ENCODE data around the gene EGFL6. TPM values are rescaled to one million over a fixed set of nuclear protein-coding genes. Genes with fewer than 3 reads are reported as not detected.
"Not testable (repeated sequence)": the region's sequence is repeated elsewhere in the genome, so short reads cannot be mapped to it uniquely, and the experiment has no call there.

Gene EGFL6
- total RNA-seq, 1 experiment from 2014 or later: not detected

GRCh38 chrX:13650318-13650717 lies 80.9 kb downstream of the EGFL6 start:
- no peak for DNase-seq (ENCODE audit: extremely low read depth, low read depth)

- DNase-seq (ENCODE audit: extremely low read depth, low read depth): no peak
Measured at GRCh38 chrX:13651150-13651549, 81.7 kb downstream of the EGFL6 start.

- no peak for DNase-seq (ENCODE audit: extremely low read depth, low read depth)
Measured at GRCh38 chrX:13652287-13652793, 82.9 kb downstream of the EGFL6 start.

GRCh38 chrX:13652850-13653693 lies 83.7 kb downstream of the EGFL6 start, which contains the start of gene TCEANC:
TSS of gene TCEANC (plus strand) at chrX:13653141. CDS start at chrX:13662509, 9,368 bp downstream.
- DNase-seq (ENCODE audit: extremely low read depth, low read depth): peak; percentile 96

- no peak for DNase-seq (ENCODE audit: extremely low read depth, low read depth)
Measured at GRCh38 chrX:13654116-13654515, 84.7 kb downstream of the EGFL6 start.

GRCh38 chrX:13655674-13656073 lies 86.3 kb downstream of the EGFL6 start:
- DNase-seq (ENCODE audit: extremely low read depth, low read depth): no peak

- DNase-seq (ENCODE audit: extremely low read depth, low read depth): peak; percentile 48
Measured at GRCh38 chrX:13658602-13659001, 89.2 kb downstream of the EGFL6 start.

GRCh38 chrX:13659063-13659462 lies 89.7 kb downstream of the EGFL6 start:
- DNase-seq (ENCODE audit: extremely low read depth, low read depth): no peak

- DNase-seq (ENCODE audit: extremely low read depth, low read depth): no peak
Measured at GRCh38 chrX:13661735-13662288, 92.4 kb downstream of the EGFL6 start.

GRCh38 chrX:13662355-13662791 lies 93.0 kb downstream of the EGFL6 start:
- no peak for DNase-seq (ENCODE audit: extremely low read depth, low read depth)

- DNase-seq (ENCODE audit: extremely low read depth, low read depth): no peak
Measured at GRCh38 chrX:13664020-13664419, 94.6 kb downstream of the EGFL6 start.

GRCh38 chrX:13666836-13667235 lies 97.4 kb downstream of the EGFL6 start:
- DNase-seq (ENCODE audit: extremely low read depth, low read depth): no peak

- DNase-seq (ENCODE audit: extremely low read depth, low read depth): no peak
Measured at GRCh38 chrX:13667919-13668318, 98.5 kb downstream of the EGFL6 start.

GRCh38 chrX:13669246-13669737 lies 99.9 kb downstream of the EGFL6 start:
- peak; percentile 52 for DNase-seq (ENCODE audit: extremely low read depth, low read depth)

GRCh38 chrX:13669755-13670154 lies 100.4 kb downstream of the EGFL6 start:
- DNase-seq (ENCODE audit: extremely low read depth, low read depth): not testable (repeated sequence)

GRCh38 chrX:13670197-13670596 lies 100.8 kb downstream of the EGFL6 start:
- DNase-seq (ENCODE audit: extremely low read depth, low read depth): no peak

- no peak for DNase-seq (ENCODE audit: extremely low read depth, low read depth)
Measured at GRCh38 chrX:13673016-13673415, 103.6 kb downstream of the EGFL6 start.

- DNase-seq (ENCODE audit: extremely low read depth, low read depth): no peak
Measured at GRCh38 chrX:13676885-13677284, 107.5 kb downstream of the EGFL6 start.

GRCh38 chrX:13679700-13680099 lies 110.3 kb downstream of the EGFL6 start:
- not testable (repeated sequence) for DNase-seq (ENCODE audit: extremely low read depth, low read depth)

- no peak for DNase-seq (ENCODE audit: extremely low read depth, low read depth)
Measured at GRCh38 chrX:13681595-13681994, 112.2 kb downstream of the EGFL6 start.
